Renal cortex interstitium (tissue), 15 donors: ENCODE data around the gene TAF11L3. TPM values are rescaled to one million over a fixed set of nuclear protein-coding genes. Genes with fewer than 3 reads are reported as not detected.
"Not testable (repeated sequence)": the region's sequence is repeated elsewhere in the genome, so short reads cannot be mapped to it uniquely, and the experiment has no call there.

Source experiments
- DNase-seq, 11 donors: peaks; one replicate each; pipeline ENCODE4 v3.0.0-alpha.2; 2013; ENCODE audit warnings: low read depth in 9 of 11, low spot score in 4 of 11; ENCODE audit errors: extremely low read depth in 1 of 11
- long read RNA-seq, 16 experiments: transcript quantifications; one replicate each; lab custom pipeline, GENCODE V29; 2026
- polyA plus RNA-seq, 3 donors: library from polyadenylated mRNA; unstranded; fragments of 120-200 nt; gene quantifications; one replicate each; pipeline ENCODE4 v1.2.1, GENCODE V29; 2013; ENCODE audit not compliant: insufficient read length in 3 of 3

The TAF11L3 gene
- polyA plus RNA-seq = not detected
- long read RNA-seq, donor 1 = 0 reads
- long read RNA-seq, donor 2 = 0 reads
- long read RNA-seq, donor 3 = 0 reads
- long read RNA-seq, donor 4 = 0 reads
- long read RNA-seq, donor 5 = 0 reads
- long read RNA-seq, donor 6 = 0 reads
- long read RNA-seq, donor 7 = 0 reads
- long read RNA-seq, donor 8 = 0 reads
- long read RNA-seq, donor 9 = 0 reads
- long read RNA-seq, donor 10 = 0 reads
- long read RNA-seq, donor 11 = 0 reads
- long read RNA-seq, donor 12 = 0 reads
- long read RNA-seq, donor 13 = 0 reads
- long read RNA-seq, donor 14 = 0 reads
- long read RNA-seq, donor 15 = 0 reads
- long read RNA-seq, donor 16 = 0 reads

DNA sequence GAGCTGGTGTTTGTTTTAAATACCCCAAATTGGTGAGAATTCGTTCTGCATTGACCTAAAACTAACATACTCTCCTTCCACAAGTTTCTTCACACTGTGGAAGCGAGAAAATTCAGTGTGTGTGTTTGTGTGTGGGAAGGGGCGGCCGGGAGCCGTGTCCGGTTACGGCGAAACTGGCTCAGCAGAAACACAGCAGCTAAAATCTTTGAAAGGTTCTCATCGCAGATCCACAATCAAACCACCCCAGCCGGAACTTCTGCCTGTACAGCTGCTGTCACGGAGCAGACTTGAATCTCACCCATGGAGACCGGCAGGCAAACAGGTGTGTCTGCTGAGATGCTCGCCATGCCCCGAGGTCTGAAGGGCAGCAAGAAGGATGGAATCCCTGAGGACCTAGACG, at the start of gene TAF11L3:
Gene TAF11L3, plus strand, starts transcription at position 301 of the 400 bp plus-strand sequence.
- not testable (repeated sequence) for DNase-seq

- DNase-seq = no peak
Measured at GRCh38 chr5:17470064-17470463, 48.1 kb upstream of the TAF11L3 start.

GRCh38 chr5:17475064-17475463, 43.1 kb upstream of the TAF11L3 start:
- DNase-seq = not testable (repeated sequence)

DNA sequence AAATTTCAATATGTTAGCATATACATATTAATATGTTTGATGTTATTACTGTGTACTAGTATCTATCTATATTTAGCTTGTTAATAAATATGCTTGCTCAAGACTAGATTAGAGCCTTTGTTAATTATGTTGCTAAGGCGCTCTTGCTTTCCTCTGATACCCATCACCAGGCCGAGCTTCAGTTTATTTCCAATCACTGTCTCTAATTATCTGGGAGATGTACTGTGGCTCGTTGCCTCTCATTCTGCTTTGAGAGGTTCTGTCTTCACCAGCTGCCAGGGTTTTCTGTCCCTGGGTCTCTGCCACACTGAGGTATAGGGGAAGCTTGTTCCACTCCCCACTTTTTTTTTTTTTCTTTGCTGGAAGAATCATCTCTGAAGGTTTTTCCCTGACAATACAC, 41.1 kb upstream of the TAF11L3 start:
- no peak for DNase-seq

DNA sequence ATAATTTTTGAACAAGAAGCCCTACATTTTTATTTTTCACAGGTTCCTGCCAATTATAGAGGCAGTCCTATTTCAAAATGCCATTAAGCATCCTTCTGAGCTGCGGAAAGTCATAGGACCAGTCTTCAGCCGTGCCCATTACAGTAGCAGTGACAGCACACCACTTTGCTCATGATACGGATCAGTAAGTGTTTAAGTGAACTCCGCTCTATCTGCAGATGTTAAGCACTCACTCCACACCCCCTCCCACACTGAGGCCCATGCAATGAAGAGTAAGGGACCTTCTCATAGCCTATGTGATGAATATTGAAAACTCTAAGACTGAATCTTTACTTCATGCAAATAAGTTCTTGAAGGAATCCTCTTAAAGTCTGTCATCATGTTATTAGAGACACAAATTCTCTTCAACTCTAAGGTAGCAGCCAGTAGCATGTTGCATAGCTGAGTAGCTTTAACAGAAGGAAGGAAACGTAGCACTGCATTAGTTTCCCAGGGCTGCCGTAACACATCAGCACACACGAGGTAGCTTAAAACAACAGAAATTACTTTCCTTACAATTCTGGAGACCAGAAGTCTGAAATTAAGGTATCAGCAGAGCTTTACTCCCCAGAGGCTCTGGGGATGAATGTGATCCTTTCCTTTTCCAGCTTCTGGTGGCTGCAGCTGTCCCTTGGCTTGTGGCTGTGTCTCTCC, 40.4 kb upstream of the TAF11L3 start:
- peak in 3 of 11 donors; percentile 7 to 28 (median 13) for DNase-seq

DNA sequence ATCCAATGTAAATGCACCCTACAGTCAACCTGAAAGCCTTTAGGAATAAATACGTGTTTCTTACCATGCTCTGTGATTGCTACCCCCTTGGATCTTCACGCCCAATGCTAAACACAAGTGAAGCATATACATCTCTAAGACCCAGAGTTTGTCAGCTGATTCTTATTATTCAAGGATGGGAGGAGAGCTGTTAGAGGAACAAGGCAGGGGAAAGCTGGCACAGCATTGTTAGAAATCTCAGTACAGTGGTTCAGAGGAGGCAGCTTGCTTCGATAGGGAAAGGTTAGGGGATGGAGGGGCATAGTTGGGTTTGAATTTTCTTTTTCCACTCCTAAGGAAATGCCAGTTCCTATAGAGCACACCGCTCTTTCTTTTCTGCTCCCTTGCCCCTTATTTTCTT, 36.8 kb upstream of the TAF11L3 start:
- DNase-seq = no peak

DNA sequence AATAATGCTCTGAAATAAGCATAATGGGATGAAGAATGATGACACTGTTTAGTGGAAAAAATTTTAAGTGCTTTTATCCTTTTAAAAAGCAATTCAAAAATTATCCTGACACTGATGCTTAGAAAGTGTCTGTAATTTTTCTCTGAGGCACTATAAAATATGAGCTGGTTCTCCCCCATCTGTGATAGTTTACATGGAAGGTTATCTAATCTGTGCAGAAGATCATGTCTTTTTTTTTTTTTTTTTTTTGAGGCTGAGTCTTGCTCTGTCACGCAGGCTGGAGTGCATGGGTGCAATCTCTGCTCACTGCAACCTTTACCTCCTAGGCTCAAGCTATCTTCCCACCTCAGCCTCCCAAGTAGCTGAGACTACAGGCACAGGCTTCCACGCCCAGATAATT, 35.4 kb upstream of the TAF11L3 start:
- no peak for DNase-seq

DNA sequence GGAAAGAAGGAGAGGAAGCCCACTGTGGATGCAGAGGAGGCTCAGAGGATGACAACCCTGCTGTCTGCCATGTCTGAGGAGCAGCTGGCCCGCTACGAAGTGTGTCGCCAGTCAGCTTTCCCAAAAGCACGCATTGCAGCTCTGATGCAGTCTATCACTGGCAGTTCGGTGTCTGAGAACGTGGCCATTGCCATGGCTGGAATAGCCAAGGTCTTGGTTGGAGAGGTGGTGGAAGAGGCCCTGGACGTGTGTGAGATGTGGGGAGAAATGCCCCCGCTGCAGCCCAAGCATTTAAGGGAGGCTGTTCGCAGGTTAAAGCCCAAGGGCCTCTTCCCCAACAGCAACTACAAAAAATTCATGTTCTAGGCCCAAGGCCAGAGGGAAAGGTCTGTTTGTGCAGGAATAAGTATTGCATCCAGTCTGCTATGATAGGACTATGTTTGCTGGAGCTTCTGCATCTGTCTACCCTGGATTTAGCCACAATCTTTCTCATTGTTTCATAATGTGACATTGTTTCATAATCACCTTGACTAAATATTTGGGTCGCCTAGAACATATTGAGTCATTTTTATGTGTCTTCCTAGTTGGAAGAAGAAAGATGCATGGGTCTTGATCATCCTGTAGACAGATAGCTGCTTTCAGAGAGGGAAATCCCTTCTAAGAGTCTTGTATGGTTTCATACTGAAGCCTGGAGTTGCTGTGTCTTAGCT, 31.5 kb upstream of the TAF11L3 start:
- not testable (repeated sequence) for DNase-seq

DNA sequence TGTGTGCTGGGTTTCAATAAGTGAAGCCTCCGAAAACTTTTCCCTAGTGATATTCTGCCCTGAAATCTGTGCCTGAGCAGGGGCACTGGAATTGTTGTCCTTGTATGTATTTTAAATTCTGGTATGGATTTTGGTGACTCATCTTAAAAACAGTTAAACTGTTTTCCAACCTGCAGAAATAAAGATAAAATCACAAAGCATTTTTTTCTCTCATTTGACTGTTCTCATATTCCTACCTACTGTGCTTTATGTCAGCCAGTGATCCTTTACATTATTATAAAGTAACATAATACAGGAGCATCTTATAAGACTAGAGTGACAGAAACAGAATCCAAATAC, 31.0 kb upstream of the TAF11L3 start:
- DNase-seq = no peak

- DNase-seq = not testable (repeated sequence)
Measured at GRCh38 chr5:17491257-17491656, 26.9 kb upstream of the TAF11L3 start.

DNA sequence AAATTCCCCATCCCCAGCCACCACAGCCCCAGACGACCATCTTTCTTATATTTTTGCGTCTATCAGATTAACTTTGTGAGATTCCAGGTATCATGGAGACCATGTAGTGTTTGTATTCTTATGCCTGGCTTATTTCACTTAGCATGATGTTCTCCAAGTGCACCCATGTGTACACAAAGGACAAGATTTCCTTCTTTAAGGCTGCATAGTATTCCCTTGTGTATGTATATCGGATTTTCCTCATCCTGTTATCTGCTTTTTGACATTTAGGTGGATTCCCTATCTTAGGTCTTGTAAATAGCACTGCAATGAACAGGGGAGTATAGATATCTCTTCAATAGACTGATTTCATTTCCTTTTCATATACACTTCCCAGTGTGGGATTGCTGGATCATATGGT, 25.4 kb upstream of the TAF11L3 start:
- no peak for DNase-seq

GRCh38 chr5:17497446-17497845, 20.7 kb upstream of the TAF11L3 start:
- DNase-seq = no peak

- not testable (repeated sequence) for DNase-seq
Measured at GRCh38 chr5:17497931-17498330, 20.2 kb upstream of the TAF11L3 start, which contains the start of gene TAF11L2. Gene TAF11L2, plus strand, starts transcription at chr5:17498231.

- DNase-seq = no peak
Measured at GRCh38 chr5:17511775-17512325, 6.3 kb upstream of the TAF11L3 start.

GRCh38 chr5:17517526-17517925, 641 bp upstream of the TAF11L3 start:
- DNase-seq = not testable (repeated sequence)

GRCh38 chr5:17519508-17519907, 1.3 kb downstream of the TAF11L3 start:
- not testable (repeated sequence) for DNase-seq

DNA sequence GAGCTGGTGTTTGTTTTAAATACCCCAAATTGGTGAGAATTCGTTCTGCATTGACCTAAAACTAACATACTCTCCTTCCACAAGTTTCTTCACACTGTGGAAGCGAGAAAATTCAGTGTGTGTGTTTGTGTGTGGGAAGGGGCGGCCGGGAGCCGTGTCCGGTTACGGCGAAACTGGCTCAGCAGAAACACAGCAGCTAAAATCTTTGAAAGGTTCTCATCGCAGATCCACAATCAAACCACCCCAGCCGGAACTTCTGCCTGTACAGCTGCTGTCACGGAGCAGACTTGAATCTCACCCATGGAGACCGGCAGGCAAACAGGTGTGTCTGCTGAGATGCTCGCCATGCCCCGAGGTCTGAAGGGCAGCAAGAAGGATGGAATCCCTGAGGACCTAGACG, 3.3 kb downstream of the TAF11L3 start, which contains the start of gene TAF11L4:
Gene TAF11L4, plus strand, starts transcription at position 301 of the 400 bp plus-strand sequence.
- not testable (repeated sequence) for DNase-seq

GRCh38 chr5:17524935-17525334, 6.8 kb downstream of the TAF11L3 start, which contains the start of gene TAF11L5:
Gene TAF11L5, plus strand, starts transcription at chr5:17525235.
- not testable (repeated sequence) for DNase-seq

GRCh38 chr5:17526504-17526903, 8.3 kb downstream of the TAF11L3 start:
- peak in 1 of 11 donors; percentile 1 for DNase-seq
